Measurements from ENCODE around the gene NHERF2. TPM values are rescaled to one million over a fixed set of nuclear protein-coding genes. Genes with fewer than 3 reads are reported as not detected.

NHERF2 gene
- total RNA-seq, 1 experiment from 2014 or later: 174 TPM

GRCh38 chr16:2013527-2013926, 13.2 kb upstream of the NHERF2 start:
- no peak for ATAC-seq
- ChIA-PET CTCF (interaction anchor here (0.7 kb wide), 1 partner anchor 9 kb away, joined by 7 read pairs; no protein-coding TSS in a partner anchor), POLR2A (no interaction called here)
- Histone ChIP-seq H3K27ac (ENCODE audit: low read length) (no peak overlapping the region), H3K36me3 (ENCODE audit: control insufficient read depth, insufficient read depth, low read length) (no peaks in the 10 kb centered on the region; the same call in 1 of the 2 replicates), H3K27me3 (ENCODE audit: control insufficient read depth, insufficient read depth, low read length) (no peaks in the 10 kb centered on the region), H3K4me3 (ENCODE audit: low read depth in 2 of 2, low read length in 2 of 2) (no peak overlapping the region), H3K4me1 (ENCODE audit: control insufficient read depth, insufficient read depth, low read length) (peaks cover 7% of the 10 kb centered on the region), H3K9me3 (ENCODE audit: control insufficient read depth, insufficient read depth, low read depth, low read length) (no peaks in the 10 kb centered on the region)
- intact Hi-C loops (cut with micrococcal nuclease; ENCODE audit: unreplicated experiment): no loop called here
- TF ChIP-seq TCF7L2 (IDR thresholded peaks at IDR 0.05; ENCODE audit: low read depth, low read length) (no peak), CTCF (IDR thresholded peaks at IDR 0.05) (no peak), REST (IDR thresholded peaks at IDR 0.05; ENCODE audit: insufficient read depth in 1 of 2, low read depth in 2 of 2, low read length in 1 of 2) (no peak), SIN3A (IDR thresholded peaks at IDR 0.05; ENCODE audit: borderline replicate concordance, insufficient read depth, low read depth, low read length) (no peak), POLR2AphosphoS5 (IDR thresholded peaks at IDR 0.05; ENCODE audit: low read depth, low read length) (no peak)
- in situ Hi-C loops (cut with HindIII; ENCODE audit: low pct_unique_long_range_greater_than_20kb, low sequenced_read_pairs): no loop called here
- no peak for DNase-seq (ENCODE audit: low read depth, low spot score)
- BruUV-seq (replicated peaks): no TSS peak

GRCh38 chr16:2015117-2015946, 11.4 kb upstream of the NHERF2 start:
- Histone ChIP-seq H3K9me3 (ENCODE audit: control insufficient read depth, insufficient read depth, low read depth, low read length) (no peaks in the 10 kb centered on the region), H3K27me3 (ENCODE audit: control insufficient read depth, insufficient read depth, low read length) (no peaks in the 10 kb centered on the region), H3K4me1 (ENCODE audit: control insufficient read depth, insufficient read depth, low read length) (peaks cover 5% of the 10 kb centered on the region), H3K27ac (ENCODE audit: low read length) (no peak overlapping the region), H3K4me3 (ENCODE audit: low read depth in 2 of 2, low read length in 2 of 2) (no peak overlapping the region), H3K36me3 (ENCODE audit: control insufficient read depth, insufficient read depth, low read length) (no peaks in the 10 kb centered on the region; the same call in 1 of the 2 replicates)
- intact Hi-C loops (cut with micrococcal nuclease; ENCODE audit: unreplicated experiment) (no loop called here), in situ Hi-C loops (cut with HindIII; ENCODE audit: low pct_unique_long_range_greater_than_20kb, low sequenced_read_pairs) (no loop called here)
- ATAC-seq (no peak), DNase-seq (ENCODE audit: low read depth, low spot score) (no peak)
- CTCF ChIA-PET: no interaction called here
- no TSS peak for BruUV-seq (replicated peaks)
- POLR2A ChIA-PET: no interaction called here
- TF ChIP-seq TCF7L2 (IDR thresholded peaks at IDR 0.05; ENCODE audit: low read depth, low read length): no peak
- no peak for TF ChIP-seq REST (IDR thresholded peaks at IDR 0.05; ENCODE audit: insufficient read depth in 1 of 2, low read depth in 2 of 2, low read length in 1 of 2)
- TF ChIP-seq CTCF (IDR thresholded peaks at IDR 0.05): no peak
- TF ChIP-seq POLR2AphosphoS5 (IDR thresholded peaks at IDR 0.05; ENCODE audit: low read depth, low read length): no peak

All from Panc1 (cell line).